ENCODE measurements around the gene ZBTB49. TPM values are rescaled to one million over a fixed set of nuclear protein-coding genes. Genes with fewer than 3 reads are reported as not detected.

The ZBTB49 gene
- total RNA-seq, 1 experiment from 2014 or later, result 6.6 TPM

DNA sequence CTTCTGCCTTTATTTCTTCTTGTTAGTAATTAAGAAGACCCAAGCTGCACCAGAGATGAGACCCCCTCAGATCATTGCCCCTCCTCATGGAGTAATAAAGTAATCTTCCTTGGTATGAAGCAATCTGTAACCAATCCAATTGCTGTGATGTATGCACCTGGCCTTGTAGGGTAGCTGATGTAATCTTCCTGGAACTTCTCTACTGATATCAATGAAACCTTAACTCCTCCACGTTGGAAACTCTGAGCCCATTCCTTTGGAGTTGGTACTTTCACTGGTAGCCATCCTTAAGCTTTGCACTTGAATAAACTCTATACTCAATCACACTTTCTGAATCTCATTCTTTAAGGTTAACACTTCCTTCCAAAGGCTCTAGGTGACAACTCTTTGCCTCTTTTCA is 65.3 kb downstream of the ZBTB49 start:
- intact Hi-C loops (cut with micrococcal nuclease; ENCODE audit: unreplicated experiment), result no loop called here
- CTCF ChIA-PET, result no interaction called here
- TF ChIP-seq, protein P1, sequence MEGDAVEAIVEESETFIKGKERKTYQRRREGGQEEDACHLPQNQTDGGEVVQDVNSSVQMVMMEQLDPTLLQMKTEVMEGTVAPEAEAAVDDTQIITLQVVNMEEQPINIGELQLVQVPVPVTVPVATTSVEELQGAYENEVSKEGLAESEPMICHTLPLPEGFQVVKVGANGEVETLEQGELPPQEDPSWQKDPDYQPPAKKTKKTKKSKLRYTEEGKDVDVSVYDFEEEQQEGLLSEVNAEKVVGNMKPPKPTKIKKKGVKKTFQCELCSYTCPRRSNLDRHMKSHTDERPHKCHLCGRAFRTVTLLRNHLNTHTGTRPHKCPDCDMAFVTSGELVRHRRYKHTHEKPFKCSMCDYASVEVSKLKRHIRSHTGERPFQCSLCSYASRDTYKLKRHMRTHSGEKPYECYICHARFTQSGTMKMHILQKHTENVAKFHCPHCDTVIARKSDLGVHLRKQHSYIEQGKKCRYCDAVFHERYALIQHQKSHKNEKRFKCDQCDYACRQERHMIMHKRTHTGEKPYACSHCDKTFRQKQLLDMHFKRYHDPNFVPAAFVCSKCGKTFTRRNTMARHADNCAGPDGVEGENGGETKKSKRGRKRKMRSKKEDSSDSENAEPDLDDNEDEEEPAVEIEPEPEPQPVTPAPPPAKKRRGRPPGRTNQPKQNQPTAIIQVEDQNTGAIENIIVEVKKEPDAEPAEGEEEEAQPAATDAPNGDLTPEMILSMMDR (conservative IDR thresholded peaks at IDR 0.05; ENCODE audit: low read depth, low read length), result no peak
- no peak for TF ChIP-seq EZH2 (IDR thresholded peaks at IDR 0.05; ENCODE audit: borderline replicate concordance, low read depth, low read length, poor library complexity, severe bottlenecking)
- Histone ChIP-seq H3K4me1 (ENCODE audit: insufficient read depth, low read length, poor library complexity, severe bottlenecking) (peaks cover 13% of the 10 kb centered on the region), H3K9me3 (ENCODE audit: low read depth, low read length, poor library complexity, severe bottlenecking) (no peaks in the 10 kb centered on the region), H3K27ac (ENCODE audit: low read depth, low read length, poor library complexity, severe bottlenecking) (no peak overlapping the region), H3K27me3 (replicated peaks; ENCODE audit: insufficient read depth, low read depth, low read length, poor library complexity) (no peaks in the 10 kb centered on the region), H3K36me3 (ENCODE audit: insufficient read depth, low read length, poor library complexity, severe bottlenecking) (no peaks in the 10 kb centered on the region), H3K4me3 (ENCODE audit: low read depth, low read length, poor library complexity, severe bottlenecking) (no peak overlapping the region)
- no peak for DNase-seq (ENCODE audit: low spot score)
- POLR2A ChIA-PET (ENCODE audit: low non-redundant PET), result interaction anchor here (0.6 kb wide), 1 partner anchor 65 kb away, joined by 6 read pairs; the partner anchor contains the start of genes LYAR and ZBTB49
- no TSS peak for BruUV-seq (replicated peaks)

DNA sequence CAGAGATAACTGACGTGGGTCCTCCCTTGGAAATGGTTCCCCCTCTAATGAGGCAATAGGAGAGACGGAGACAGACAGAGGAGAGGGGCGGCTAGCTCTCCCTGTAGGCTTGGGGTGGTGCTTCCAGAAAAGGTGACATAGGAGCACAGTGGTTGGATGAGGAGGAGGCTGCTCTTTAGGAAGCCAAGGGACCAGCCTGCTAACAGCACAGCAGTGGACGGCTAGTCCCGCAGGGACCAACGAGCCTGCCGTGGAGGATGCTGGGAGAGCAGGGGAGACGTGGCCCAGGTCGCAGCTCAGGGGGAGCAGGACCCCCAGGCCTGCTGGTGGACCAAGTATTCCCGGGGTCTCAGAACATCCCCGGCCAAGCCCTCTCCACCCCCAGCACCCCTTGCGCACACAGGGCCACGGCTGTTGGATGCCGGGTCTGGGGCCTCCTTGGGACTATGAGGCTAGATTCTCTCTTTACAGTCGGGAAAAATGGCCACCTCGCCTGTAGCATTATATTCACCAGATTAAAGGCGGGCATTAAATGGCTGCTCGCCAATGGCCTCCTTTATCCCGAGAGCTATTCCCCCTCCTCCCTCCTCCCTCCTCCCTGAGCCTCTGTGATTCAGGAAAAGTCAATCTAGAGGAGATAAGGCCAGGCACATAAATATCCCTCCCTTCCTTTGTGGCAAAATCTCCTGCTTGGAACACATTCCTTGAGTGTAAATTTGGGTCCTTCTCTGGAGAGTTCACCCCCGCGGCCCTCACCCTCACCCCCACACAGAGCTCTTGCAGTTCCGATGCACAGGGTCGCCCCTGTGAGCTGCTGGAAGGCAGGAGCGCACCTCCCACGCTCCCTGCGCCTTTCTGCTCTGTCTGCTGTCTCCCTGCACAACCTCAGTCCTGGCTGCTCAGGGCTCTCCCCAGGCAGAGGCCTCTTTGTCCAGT is 66.3 kb downstream of the ZBTB49 start:
- Histone ChIP-seq H3K36me3 (ENCODE audit: insufficient read depth, low read length, poor library complexity, severe bottlenecking) (no peaks in the 10 kb centered on the region), H3K9me3 (ENCODE audit: low read depth, low read length, poor library complexity, severe bottlenecking) (no peaks in the 10 kb centered on the region), H3K27me3 (replicated peaks; ENCODE audit: insufficient read depth, low read depth, low read length, poor library complexity) (no peaks in the 10 kb centered on the region), H3K4me1 (ENCODE audit: insufficient read depth, low read length, poor library complexity, severe bottlenecking) (peaks cover 13% of the 10 kb centered on the region), H3K27ac (ENCODE audit: low read depth, low read length, poor library complexity, severe bottlenecking) (no peak overlapping the region), H3K4me3 (ENCODE audit: low read depth, low read length, poor library complexity, severe bottlenecking) (no peak overlapping the region)
- POLR2A ChIA-PET (ENCODE audit: low non-redundant PET), result no interaction called here
- CTCF ChIA-PET, result no interaction called here
- no TSS peak for BruUV-seq (replicated peaks)
- no peak for TF ChIP-seq EZH2 (IDR thresholded peaks at IDR 0.05; ENCODE audit: borderline replicate concordance, low read depth, low read length, poor library complexity, severe bottlenecking)
- TF ChIP-seq, protein P1 (conservative IDR thresholded peaks at IDR 0.05; ENCODE audit: low read depth, low read length), result no peak
- DNase-seq (ENCODE audit: low spot score), result peak; percentile 18
- intact Hi-C loops (cut with micrococcal nuclease; ENCODE audit: unreplicated experiment), result no loop called here

DNA sequence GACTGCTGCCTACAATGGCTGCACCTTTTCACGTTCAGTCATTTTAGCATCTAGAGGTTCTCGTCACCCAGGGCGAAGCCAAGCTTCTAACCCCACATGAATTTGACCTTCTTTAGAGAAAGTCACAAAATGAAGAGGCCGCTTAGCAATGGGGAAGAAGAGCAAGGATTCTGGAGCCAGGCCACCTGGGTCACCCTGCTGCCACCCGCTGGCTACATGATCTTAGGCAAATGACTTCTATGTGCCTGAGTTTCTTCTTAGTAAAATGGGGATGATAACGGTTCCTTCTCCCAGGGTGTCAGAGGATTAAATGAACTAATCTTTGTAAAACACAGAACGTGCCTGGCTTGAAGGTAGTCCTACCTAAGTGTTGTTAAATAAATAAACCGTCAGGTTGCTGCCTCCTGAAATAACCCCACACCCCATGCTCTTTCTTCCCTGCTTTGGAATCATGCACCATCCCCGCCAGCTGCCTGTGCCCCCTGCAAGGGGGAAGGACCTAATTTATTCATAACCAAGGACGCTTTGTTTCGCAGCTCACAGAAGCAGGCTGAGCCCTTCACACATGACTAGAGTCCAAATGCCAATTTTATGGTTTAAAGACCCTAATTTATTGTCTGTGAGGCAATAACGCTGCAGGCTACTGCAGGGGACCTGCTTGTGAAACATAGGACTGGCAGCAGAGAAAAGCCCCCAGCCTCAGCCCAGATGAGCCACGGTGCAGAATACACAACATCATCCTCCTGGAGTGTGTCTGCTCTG is 68.2 kb downstream of the ZBTB49 start:
- Histone ChIP-seq H3K9me3 (ENCODE audit: low read depth, low read length, poor library complexity, severe bottlenecking) (no peaks in the 10 kb centered on the region), H3K27ac (ENCODE audit: low read depth, low read length, poor library complexity, severe bottlenecking) (no peak overlapping the region), H3K36me3 (ENCODE audit: insufficient read depth, low read length, poor library complexity, severe bottlenecking) (no peaks in the 10 kb centered on the region), H3K27me3 (replicated peaks; ENCODE audit: insufficient read depth, low read depth, low read length, poor library complexity) (no peaks in the 10 kb centered on the region), H3K4me3 (ENCODE audit: low read depth, low read length, poor library complexity, severe bottlenecking) (no peak overlapping the region), H3K4me1 (ENCODE audit: insufficient read depth, low read length, poor library complexity, severe bottlenecking) (peaks cover 13% of the 10 kb centered on the region)
- TF ChIP-seq, protein P1 (conservative IDR thresholded peaks at IDR 0.05; ENCODE audit: low read depth, low read length), result no peak
- TF ChIP-seq EZH2 (IDR thresholded peaks at IDR 0.05; ENCODE audit: borderline replicate concordance, low read depth, low read length, poor library complexity, severe bottlenecking), result no peak
- intact Hi-C loops (cut with micrococcal nuclease; ENCODE audit: unreplicated experiment), result no loop called here
- ChIA-PET CTCF (no interaction called here), POLR2A (ENCODE audit: low non-redundant PET) (no interaction called here)
- peak; percentile 73 for DNase-seq (ENCODE audit: low spot score)
- no TSS peak for BruUV-seq (replicated peaks)
